SK-N-SH treated with all-trans-retinoic acid at 6 μM for 48 hours (cell line): Measurements from ENCODE around the gene PROCA1.

Experiments used
- ATAC-seq: fragments of 200-7000 bp; cut with Tn5 transposase; 3 replicates; pipeline ENCODE4 v1.9.1; 2020; ENCODE audit warnings: mild to moderate bottlenecking, moderate library complexity
- BACH2 ChIP-seq: fragments of 250-450 bp; sonication (Bioruptor Pico); IDR thresholded peaks from 2 replicates; pipeline ENCODE4 v1.9.0; 2021; ENCODE audit warnings: mild to moderate bottlenecking, borderline replicate concordance
- ESRRG ChIP-seq: fragments of 250-450 bp; sonication (Bioruptor Pico); IDR thresholded peaks from 2 replicates; pipeline ENCODE4 v1.6.1; 2021; ENCODE audit warnings: mild to moderate bottlenecking
- GLIS3 ChIP-seq: fragments of 250-450 bp; sonication (Bioruptor Pico); IDR thresholded peaks from 2 replicates; pipeline ENCODE4 v1.5.0; 2020; ENCODE audit warnings: mild to moderate bottlenecking, moderate library complexity
- ISL1 ChIP-seq: fragments of 250-450 bp; sonication (Bioruptor Pico); IDR thresholded peaks from 2 replicates; pipeline ENCODE4 v2.1.2; 2022; ENCODE audit warnings: mild to moderate bottlenecking, moderate library complexity
- OSR1 ChIP-seq: fragments of 250-450 bp; sonication (Bioruptor Pico); IDR thresholded peaks from 2 replicates; pipeline ENCODE4 v1.8.0; 2022; ENCODE audit warnings: moderate library complexity, mild to moderate bottlenecking, inconsistent platforms
- PPARA ChIP-seq: fragments of 250-450 bp; sonication (Bioruptor Pico); IDR thresholded peaks from 2 replicates; pipeline ENCODE4 v1.5.0; 2020; ENCODE audit warnings: mild to moderate bottlenecking, borderline replicate concordance
- RARB ChIP-seq: fragments of 250-450 bp; sonication (Bioruptor Pico); IDR thresholded peaks from 2 replicates; pipeline ENCODE4 v1.8.0; 2021; ENCODE audit warnings: mild to moderate bottlenecking, moderate library complexity
- SNAI2 ChIP-seq: fragments of 250-450 bp; sonication (Bioruptor Pico); IDR thresholded peaks from 2 replicates; pipeline ENCODE4 v1.5.0; 2020; ENCODE audit warnings: mild to moderate bottlenecking, moderate library complexity
- TCF4 ChIP-seq: fragments of 250-450 bp; sonication (Bioruptor Pico); IDR thresholded peaks from 2 replicates; pipeline ENCODE4 v1.8.0; 2021; ENCODE audit warnings: mild to moderate bottlenecking, moderate library complexity, borderline replicate concordance
- TOX ChIP-seq: fragments of 250-450 bp; sonication (Bioruptor Pico); IDR thresholded peaks from 2 replicates; pipeline ENCODE4 v1.8.0; 2021; ENCODE audit warnings: mild to moderate bottlenecking, moderate library complexity, borderline replicate concordance
- ZC3H10 ChIP-seq: fragments of 250-450 bp; sonication (Bioruptor Pico); IDR thresholded peaks from 2 replicates; pipeline ENCODE4 v1.5.1; 2021; ENCODE audit warnings: mild to moderate bottlenecking, moderate library complexity
- ZFP30 ChIP-seq: fragments of 450-650 bp; formaldehyde crosslinking; IDR thresholded peaks from 2 replicates; pipeline ENCODE4 v1.5.0; 2022; ENCODE audit warnings: mild to moderate bottlenecking, moderate library complexity
- ZNF565 ChIP-seq: fragments of 450-650 bp; formaldehyde crosslinking; conservative IDR thresholded peaks from 2 replicates; pipeline ENCODE4 v1.5.0; 2020; ENCODE audit warnings: low read depth, mild to moderate bottlenecking, moderate library complexity
- ZNF70 ChIP-seq: fragments of 450-650 bp; formaldehyde crosslinking; IDR thresholded peaks from 2 replicates; pipeline ENCODE4 v1.5.0; 2020; ENCODE audit warnings: mild to moderate bottlenecking, moderate library complexity
- TF ChIP-seq, protein P1 (sequence below): fragments of 250-450 bp; sonication (Bioruptor Pico); IDR thresholded peaks from 2 replicates; pipeline ENCODE4 v1.5.1; 2020; ENCODE audit warnings: low read depth, mild to moderate bottlenecking, moderate library complexity
- TF ChIP-seq, protein P2 (sequence below): fragments of 250-450 bp; sonication (Bioruptor Pico); IDR thresholded peaks from 2 replicates; pipeline ENCODE4 v1.5.1; 2021; ENCODE audit warnings: mild to moderate bottlenecking, moderate library complexity
- TF ChIP-seq, protein P3 (sequence below): fragments of 250-450 bp; sonication (Bioruptor Pico); IDR thresholded peaks from 2 replicates; pipeline ENCODE4 v1.8.0; 2020; ENCODE audit warnings: mild to moderate bottlenecking, moderate library complexity, borderline replicate concordance
- TF ChIP-seq, protein P4 (sequence below): fragments of 250-450 bp; sonication (Bioruptor Pico); IDR thresholded peaks from 2 replicates; pipeline ENCODE4 v1.8.0; 2021; ENCODE audit warnings: low read depth, mild to moderate bottlenecking, moderate library complexity, borderline replicate concordance
- TF ChIP-seq, protein P5 (sequence below): fragments of 250-450 bp; sonication (Bioruptor Pico); IDR thresholded peaks from 2 replicates; pipeline ENCODE4 v1.5.0; 2020; ENCODE audit warnings: mild to moderate bottlenecking, moderate library complexity

The PROCA1 gene

DNA sequence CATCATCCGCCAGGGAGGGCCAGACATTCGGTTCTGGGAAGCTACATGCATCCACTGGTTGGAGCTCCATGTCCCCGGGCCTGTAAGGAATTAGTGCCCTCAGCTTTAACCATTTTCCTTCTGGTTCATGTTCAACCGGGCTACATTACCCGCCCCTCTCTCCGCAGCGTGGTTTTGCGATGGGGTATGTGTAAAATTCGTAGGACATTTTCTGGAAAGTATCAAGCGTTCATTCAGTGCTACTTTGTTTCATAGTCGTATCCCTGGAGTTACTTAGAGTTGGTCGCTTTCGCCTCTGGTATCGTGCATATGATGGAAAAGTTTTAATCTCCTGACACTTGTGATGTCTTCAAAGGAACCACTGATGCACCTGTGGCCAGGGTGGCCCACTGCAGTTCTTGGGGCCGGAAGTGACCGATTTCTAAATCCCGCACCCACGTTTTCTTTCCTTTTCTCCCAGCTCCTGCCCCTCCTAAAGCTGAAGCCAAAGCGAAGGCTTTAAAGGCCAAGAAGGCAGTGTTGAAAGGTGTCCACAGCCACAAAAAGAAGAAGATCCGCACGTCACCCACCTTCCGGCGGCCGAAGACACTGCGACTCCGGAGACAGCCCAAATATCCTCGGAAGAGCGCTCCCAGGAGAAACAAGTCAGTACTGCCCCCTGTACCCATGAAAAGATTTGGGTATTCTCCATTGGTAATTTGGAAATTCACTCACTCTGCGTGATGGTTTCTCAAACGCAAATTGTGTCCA lies 8.7 kb upstream of the PROCA1 start:
- no peak for ATAC-seq
- TF ChIP-seq ZNF565 (CRISPR knock-in tag) (no peak), BACH2 (CRISPR knock-in tag) (no peak), TOX (CRISPR knock-in tag) (no peak), RARB (no peak), GLIS3 (no peak), ZC3H10 (no peak), ZFP30 (CRISPR knock-in tag) (no peak), PPARA (CRISPR knock-in tag) (no peak), ZNF70 (CRISPR knock-in tag) (no peak), TCF4 (no peak)
- TF ChIP-seq, protein P1, sequence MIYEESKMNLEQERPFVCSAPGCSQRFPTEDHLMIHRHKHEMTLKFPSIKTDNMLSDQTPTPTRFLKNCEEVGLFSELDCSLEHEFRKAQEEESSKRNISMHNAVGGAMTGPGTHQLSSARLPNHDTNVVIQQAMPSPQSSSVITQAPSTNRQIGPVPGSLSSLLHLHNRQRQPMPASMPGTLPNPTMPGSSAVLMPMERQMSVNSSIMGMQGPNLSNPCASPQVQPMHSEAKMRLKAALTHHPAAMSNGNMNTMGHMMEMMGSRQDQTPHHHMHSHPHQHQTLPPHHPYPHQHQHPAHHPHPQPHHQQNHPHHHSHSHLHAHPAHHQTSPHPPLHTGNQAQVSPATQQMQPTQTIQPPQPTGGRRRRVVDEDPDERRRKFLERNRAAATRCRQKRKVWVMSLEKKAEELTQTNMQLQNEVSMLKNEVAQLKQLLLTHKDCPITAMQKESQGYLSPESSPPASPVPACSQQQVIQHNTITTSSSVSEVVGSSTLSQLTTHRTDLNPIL (CRISPR knock-in tag): no peak
- TF ChIP-seq, protein P2, sequence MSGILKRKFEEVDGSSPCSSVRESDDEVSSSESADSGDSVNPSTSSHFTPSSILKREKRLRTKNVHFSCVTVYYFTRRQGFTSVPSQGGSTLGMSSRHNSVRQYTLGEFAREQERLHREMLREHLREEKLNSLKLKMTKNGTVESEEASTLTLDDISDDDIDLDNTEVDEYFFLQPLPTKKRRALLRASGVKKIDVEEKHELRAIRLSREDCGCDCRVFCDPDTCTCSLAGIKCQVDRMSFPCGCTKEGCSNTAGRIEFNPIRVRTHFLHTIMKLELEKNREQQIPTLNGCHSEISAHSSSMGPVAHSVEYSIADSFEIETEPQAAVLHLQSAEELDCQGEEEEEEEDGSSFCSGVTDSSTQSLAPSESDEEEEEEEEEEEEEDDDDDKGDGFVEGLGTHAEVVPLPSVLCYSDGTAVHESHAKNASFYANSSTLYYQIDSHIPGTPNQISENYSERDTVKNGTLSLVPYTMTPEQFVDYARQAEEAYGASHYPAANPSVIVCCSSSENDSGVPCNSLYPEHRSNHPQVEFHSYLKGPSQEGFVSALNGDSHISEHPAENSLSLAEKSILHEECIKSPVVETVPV (CRISPR knock-in tag): no peak
- TF ChIP-seq, protein P3, sequence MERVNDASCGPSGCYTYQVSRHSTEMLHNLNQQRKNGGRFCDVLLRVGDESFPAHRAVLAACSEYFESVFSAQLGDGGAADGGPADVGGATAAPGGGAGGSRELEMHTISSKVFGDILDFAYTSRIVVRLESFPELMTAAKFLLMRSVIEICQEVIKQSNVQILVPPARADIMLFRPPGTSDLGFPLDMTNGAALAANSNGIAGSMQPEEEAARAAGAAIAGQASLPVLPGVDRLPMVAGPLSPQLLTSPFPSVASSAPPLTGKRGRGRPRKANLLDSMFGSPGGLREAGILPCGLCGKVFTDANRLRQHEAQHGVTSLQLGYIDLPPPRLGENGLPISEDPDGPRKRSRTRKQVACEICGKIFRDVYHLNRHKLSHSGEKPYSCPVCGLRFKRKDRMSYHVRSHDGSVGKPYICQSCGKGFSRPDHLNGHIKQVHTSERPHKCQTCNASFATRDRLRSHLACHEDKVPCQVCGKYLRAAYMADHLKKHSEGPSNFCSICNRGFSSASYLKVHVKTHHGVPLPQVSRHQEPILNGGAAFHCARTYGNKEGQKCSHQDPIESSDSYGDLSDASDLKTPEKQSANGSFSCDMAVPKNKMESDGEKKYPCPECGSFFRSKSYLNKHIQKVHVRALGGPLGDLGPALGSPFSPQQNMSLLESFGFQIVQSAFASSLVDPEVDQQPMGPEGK (CRISPR knock-in tag): no peak

DNA sequence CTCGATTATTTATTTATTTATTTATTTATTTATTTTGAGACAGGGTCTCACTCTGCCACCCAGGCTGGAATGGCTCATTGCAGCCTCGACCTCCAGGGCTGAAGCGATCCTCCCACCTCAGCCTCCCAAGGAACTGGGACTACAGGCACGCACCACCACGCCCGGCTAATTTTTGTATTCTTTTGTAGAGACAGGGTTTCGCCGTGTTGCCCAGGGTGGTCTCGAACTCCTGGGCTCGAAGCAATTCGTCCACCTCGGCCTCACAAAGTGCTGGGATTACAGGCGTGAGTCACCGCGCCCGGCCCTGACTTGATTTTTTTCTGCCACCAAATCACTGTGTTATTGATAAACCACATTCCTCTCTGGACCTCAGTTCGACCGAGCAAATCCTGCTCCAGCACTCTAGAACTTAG lies 7.3 kb upstream of the PROCA1 start:
- TF ChIP-seq TOX (CRISPR knock-in tag): no peak
- no peak for TF ChIP-seq SNAI2 (CRISPR knock-in tag)
- TF ChIP-seq, protein P2 (CRISPR knock-in tag): no peak
- TF ChIP-seq, protein P3 (CRISPR knock-in tag): no peak
- TF ChIP-seq ZNF565 (CRISPR knock-in tag): no peak
- TF ChIP-seq ISL1 (CRISPR knock-in tag): no peak
- TF ChIP-seq GLIS3: no peak
- TF ChIP-seq, protein P1 (CRISPR knock-in tag): no peak
- TF ChIP-seq OSR1 (CRISPR knock-in tag): no peak
- TF ChIP-seq ESRRG: no peak
- TF ChIP-seq, protein P4, sequence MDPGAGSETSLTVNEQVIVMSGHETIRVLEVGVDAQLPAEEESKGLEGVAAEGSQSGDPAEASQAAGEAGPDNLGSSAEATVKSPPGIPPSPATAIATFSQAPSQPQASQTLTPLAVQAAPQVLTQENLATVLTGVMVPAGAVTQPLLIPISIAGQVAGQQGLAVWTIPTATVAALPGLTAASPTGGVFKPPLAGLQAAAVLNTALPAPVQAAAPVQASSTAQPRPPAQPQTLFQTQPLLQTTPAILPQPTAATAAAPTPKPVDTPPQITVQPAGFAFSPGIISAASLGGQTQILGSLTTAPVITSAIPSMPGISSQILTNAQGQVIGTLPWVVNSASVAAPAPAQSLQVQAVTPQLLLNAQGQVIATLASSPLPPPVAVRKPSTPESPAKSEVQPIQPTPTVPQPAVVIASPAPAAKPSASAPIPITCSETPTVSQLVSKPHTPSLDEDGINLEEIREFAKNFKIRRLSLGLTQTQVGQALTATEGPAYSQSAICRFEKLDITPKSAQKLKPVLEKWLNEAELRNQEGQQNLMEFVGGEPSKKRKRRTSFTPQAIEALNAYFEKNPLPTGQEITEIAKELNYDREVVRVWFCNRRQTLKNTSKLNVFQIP (CRISPR knock-in tag): no peak
- TF ChIP-seq, protein P5, sequence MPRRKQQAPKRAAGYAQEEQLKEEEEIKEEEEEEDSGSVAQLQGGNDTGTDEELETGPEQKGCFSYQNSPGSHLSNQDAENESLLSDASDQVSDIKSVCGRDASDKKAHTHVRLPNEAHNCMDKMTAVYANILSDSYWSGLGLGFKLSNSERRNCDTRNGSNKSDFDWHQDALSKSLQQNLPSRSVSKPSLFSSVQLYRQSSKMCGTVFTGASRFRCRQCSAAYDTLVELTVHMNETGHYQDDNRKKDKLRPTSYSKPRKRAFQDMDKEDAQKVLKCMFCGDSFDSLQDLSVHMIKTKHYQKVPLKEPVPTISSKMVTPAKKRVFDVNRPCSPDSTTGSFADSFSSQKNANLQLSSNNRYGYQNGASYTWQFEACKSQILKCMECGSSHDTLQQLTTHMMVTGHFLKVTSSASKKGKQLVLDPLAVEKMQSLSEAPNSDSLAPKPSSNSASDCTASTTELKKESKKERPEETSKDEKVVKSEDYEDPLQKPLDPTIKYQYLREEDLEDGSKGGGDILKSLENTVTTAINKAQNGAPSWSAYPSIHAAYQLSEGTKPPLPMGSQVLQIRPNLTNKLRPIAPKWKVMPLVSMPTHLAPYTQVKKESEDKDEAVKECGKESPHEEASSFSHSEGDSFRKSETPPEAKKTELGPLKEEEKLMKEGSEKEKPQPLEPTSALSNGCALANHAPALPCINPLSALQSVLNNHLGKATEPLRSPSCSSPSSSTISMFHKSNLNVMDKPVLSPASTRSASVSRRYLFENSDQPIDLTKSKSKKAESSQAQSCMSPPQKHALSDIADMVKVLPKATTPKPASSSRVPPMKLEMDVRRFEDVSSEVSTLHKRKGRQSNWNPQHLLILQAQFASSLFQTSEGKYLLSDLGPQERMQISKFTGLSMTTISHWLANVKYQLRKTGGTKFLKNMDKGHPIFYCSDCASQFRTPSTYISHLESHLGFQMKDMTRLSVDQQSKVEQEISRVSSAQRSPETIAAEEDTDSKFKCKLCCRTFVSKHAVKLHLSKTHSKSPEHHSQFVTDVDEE: no peak
- ATAC-seq: no peak
